Endothelial cell of umbilical vein (primary cell): Measurements from ENCODE around the gene GJA1. TPM values are rescaled to one million over a fixed set of nuclear protein-coding genes. Genes with fewer than 3 reads are reported as not detected.

Experiments
- BruUV-seq: library from RNA; stranded (reverse); fragments of 400-500 nt; replicated peaks from 2 replicates; lab custom pipeline; 2021; lab: Mats Ljungman, UMichigan
- CTCF ChIA-PET: fragments of 300-600, 350-600 bp; sonication (Branson Sonifier 250); formaldehyde crosslinking; loops from one replicate; lab custom pipeline; 2021; ENCODE audit warnings: antibody characterized with exemption, inconsistent platforms; lab: Charles Lee
- POLR2A ChIA-PET: fragments of 300-600, 350-600 bp; sonication (Branson Sonifier 250); formaldehyde crosslinking; loops from one replicate; lab custom pipeline; 2021; ENCODE audit warnings: antibody characterized with exemption, inconsistent platforms; lab: Charles Lee
- DNase-seq: peaks from one replicate; pipeline ENCODE4 v3.0.0-alpha.2; 2011; ENCODE audit warnings: low read depth, low spot score
- FAIRE-seq: peaks from 2 replicates; lab custom pipeline; 2011; peaks lifted over from hg19 to GRCh38; lab: Jason Lieb, UNC
- H2AFZ ChIP-seq: 2 replicates; pipeline ENCODE4 v1.6.0; 2012; ENCODE audit warnings: low read depth, low read length, control low read depth, inconsistent platforms
- H3K27ac ChIP-seq: 2 replicates; pipeline ENCODE4 v1.5.1; 2011; ENCODE audit warnings: low read depth, mild to moderate bottlenecking, control low read depth, low read length, moderate library complexity; ENCODE audit not compliant: insufficient read depth
- H3K27me3 ChIP-seq, 2 experiments: 2 replicates each; pipeline versions ENCODE4 v1.6.0 to v1.6.1; 2011; ENCODE audit warnings: low read length in 2 of 2, mixed read lengths in 1 of 2; ENCODE audit not compliant: control insufficient read depth in 2 of 2, insufficient read depth in 2 of 2
- H3K36me3 ChIP-seq, 2 experiments: 2 replicates in 1 of 2; 3 replicates in 1 of 2; pipeline ENCODE4 v1.5.1; 2011; ENCODE audit warnings: low read length in 2 of 2, mild to moderate bottlenecking in 1 of 2, moderate library complexity in 1 of 2; ENCODE audit not compliant: control insufficient read depth in 2 of 2, insufficient read depth in 2 of 2; ENCODE audit errors: extremely low read depth in 1 of 2
- H3K4me1 ChIP-seq: 3 replicates; pipeline ENCODE4 v1.5.1; 2011; ENCODE audit warnings: mild to moderate bottlenecking, low read length; ENCODE audit not compliant: control insufficient read depth, insufficient read depth; ENCODE audit errors: extremely low read depth
- H3K4me2 ChIP-seq: 2 replicates; pipeline ENCODE4 v1.6.1; 2011; ENCODE audit warnings: low read length, control low read depth, mixed read lengths; ENCODE audit not compliant: insufficient read depth
- H3K4me3 ChIP-seq, 3 experiments: fragments of 200-600 bp in 1 of 3; sonication (generic), shearing (Covaris generic) in 1 of 3; replicated peaks in 1 of 3; 2 replicates each; pipeline ENCODE4 v1.5.1; 2011 to 2016; ENCODE audit warnings: control low read depth in 3 of 3, low read length in 3 of 3, mild to moderate bottlenecking in 2 of 3, inconsistent platforms in 1 of 3, low read depth in 1 of 3, moderate library complexity in 1 of 3; ENCODE audit not compliant: insufficient read depth in 1 of 3
- H3K79me2 ChIP-seq: 2 replicates; pipeline ENCODE4 v1.6.0; 2012; ENCODE audit warnings: low read length, inconsistent platforms; ENCODE audit not compliant: control insufficient read depth, insufficient read depth
- H3K9ac ChIP-seq: replicated peaks from 2 replicates; pipeline ENCODE3; 2011; ENCODE audit warnings: low read length, control low read depth; ENCODE audit not compliant: insufficient read depth; ENCODE audit errors: extremely low read depth
- H3K9me1 ChIP-seq: replicated peaks from 3 replicates; pipeline ENCODE4 v1.6.0; 2011; ENCODE audit warnings: mild to moderate bottlenecking, low read length; ENCODE audit not compliant: control insufficient read depth, insufficient read depth; ENCODE audit errors: extremely low read depth
- H3K9me3 ChIP-seq: replicated peaks from 2 replicates; pipeline ENCODE4 v1.5.1; 2012; ENCODE audit warnings: low read length, inconsistent platforms; ENCODE audit not compliant: control insufficient read depth, insufficient read depth
- H4K20me1 ChIP-seq: replicated peaks from 2 replicates; pipeline ENCODE3; 2011; ENCODE audit warnings: mild to moderate bottlenecking, low read length; ENCODE audit not compliant: control insufficient read depth, insufficient read depth; ENCODE audit errors: extremely low read depth
- EZH2 ChIP-seq: IDR thresholded peaks from 2 replicates; pipeline ENCODE4 v1.6.1; 2012; ENCODE audit warnings: borderline replicate concordance, low read depth, mild to moderate bottlenecking, moderate library complexity, low read length, inconsistent platforms; ENCODE audit not compliant: severe bottlenecking
- FOS ChIP-seq: IDR thresholded peaks from 2 replicates; pipeline ENCODE4 v1.6.1; 2011; ENCODE audit warnings: mild to moderate bottlenecking, low read length, moderate library complexity, borderline replicate concordance; ENCODE audit not compliant: insufficient read depth
- GATA2 ChIP-seq: IDR thresholded peaks from 2 replicates; pipeline ENCODE4 v1.7.0; 2011; ENCODE audit warnings: low read depth, mild to moderate bottlenecking, moderate library complexity, mixed read lengths, low read length; ENCODE audit not compliant: insufficient read length, insufficient read depth
- JUN ChIP-seq: IDR thresholded peaks from 2 replicates; pipeline ENCODE4 v1.6.1; 2011; ENCODE audit warnings: borderline replicate concordance, low read depth; ENCODE audit not compliant: insufficient read length, insufficient read depth
- POLR2A ChIP-seq: IDR thresholded peaks from 2 replicates; pipeline ENCODE4 v1.6.1; 2012; ENCODE audit warnings: low read depth, mild to moderate bottlenecking, control low read depth, low read length
- dilution Hi-C: fragments of 300-500 bp; cut with MboI; formaldehyde crosslinking; loops from one replicate; pipeline ENCODE4 v1.15.0; 2019; ENCODE audit warnings: low sequenced_read_pairs; ENCODE audit not compliant: extremely low pct_ligation_motif_present
- intact Hi-C: fragments of 100-400 bp; cut with micrococcal nuclease; formaldehyde crosslinking; loops from one replicate; pipeline ENCODE4 v1.10.0; 2022
- polyA plus RNA-seq, 4 experiments: library from polyadenylated mRNA; depleted of rRNA in 3 of 4; stranded (reverse) in 3 of 4; unstranded in 1 of 4; fragments of >200 nt; gene quantifications; 2 replicates each; pipeline versions ENCODE4 v1.2.1 to v1.2.3, GENCODE V29; 2011 to 2012; ENCODE audit warnings: missing spikeins in 1 of 4
- total RNA-seq: library from RNA; stranded (reverse); gene quantifications from 2 replicates; pipeline ENCODE4 v1.2.3, GENCODE V29; 2021
- TF ChIP-seq, protein P1 (sequence below), 2 donors: IDR thresholded peaks; 1 replicate in 1 of 2; 2 replicates in 1 of 2; pipeline ENCODE4 v1.5.1; 2011; ENCODE audit warnings: low read length in 2 of 2, mild to moderate bottlenecking in 2 of 2, moderate library complexity in 2 of 2, control low read depth in 1 of 2, inconsistent platforms in 1 of 2, low read depth in 1 of 2; ENCODE audit not compliant: insufficient read depth in 1 of 2; ENCODE audit errors: extremely low read depth in 1 of 2
- TF ChIP-seq, protein P2 (sequence below): IDR thresholded peaks from 2 replicates; pipeline ENCODE4 v1.6.1; 2011; ENCODE audit not compliant: insufficient read depth, insufficient read length

The GJA1 gene
- total and polyA plus RNA-seq, 2 donors (not counting 3 experiments of a cell fraction or from before 2014, with no cell fraction given) = 185 to 235 TPM

DNA sequence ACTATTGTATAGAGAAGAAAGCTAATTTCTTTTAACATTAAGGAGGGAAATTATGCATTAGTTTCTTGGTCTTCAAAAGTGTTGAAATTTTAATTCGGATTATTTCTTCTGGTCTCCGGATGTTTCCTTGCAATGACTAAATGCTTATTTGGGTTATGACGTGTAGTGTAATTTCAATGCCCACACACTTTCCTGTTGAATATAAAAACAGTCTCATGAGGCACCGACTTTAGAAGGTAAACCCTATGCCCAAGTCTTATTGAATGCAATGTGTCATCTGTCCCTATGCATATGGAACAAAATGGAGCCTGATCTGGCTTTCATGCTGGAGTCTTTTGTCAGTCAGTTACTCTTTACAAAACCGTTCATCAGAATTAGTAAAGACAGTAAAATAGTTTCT lies 17.7 kb downstream of the GJA1 start:
- no TSS peak for BruUV-seq
- POLR2A ChIA-PET = interaction anchor here (0.7 kb wide), 1 partner anchor 18 kb away, joined by 3 read pairs; the partner anchor contains the start of gene GJA1
- Histone ChIP-seq H3K27me3 (no peaks in the 10 kb centered on the region), H3K4me1 (peaks cover 9% of the 10 kb centered on the region), H3K9me1 (no peaks in the 10 kb centered on the region), H3K36me3 (peaks cover 0 to 4% of the 10 kb centered on the region in 2 experiments), H3K4me3 (no peak overlapping the region), H3K27ac (no peak overlapping the region), H2AFZ (no peak overlapping the region), H3K4me2 (no peak overlapping the region), H3K79me2 (peaks cover 13% of the 10 kb centered on the region), H3K9ac (no peak overlapping the region), H4K20me1 (no peaks in the 10 kb centered on the region), H3K9me3 (no peaks in the 10 kb centered on the region)
- TF ChIP-seq JUN (peak; percentile 21), POLR2A (no peak), FOS (peak; percentile 48), EZH2 (no peak), GATA2 (no peak)
- TF ChIP-seq, protein P1, sequence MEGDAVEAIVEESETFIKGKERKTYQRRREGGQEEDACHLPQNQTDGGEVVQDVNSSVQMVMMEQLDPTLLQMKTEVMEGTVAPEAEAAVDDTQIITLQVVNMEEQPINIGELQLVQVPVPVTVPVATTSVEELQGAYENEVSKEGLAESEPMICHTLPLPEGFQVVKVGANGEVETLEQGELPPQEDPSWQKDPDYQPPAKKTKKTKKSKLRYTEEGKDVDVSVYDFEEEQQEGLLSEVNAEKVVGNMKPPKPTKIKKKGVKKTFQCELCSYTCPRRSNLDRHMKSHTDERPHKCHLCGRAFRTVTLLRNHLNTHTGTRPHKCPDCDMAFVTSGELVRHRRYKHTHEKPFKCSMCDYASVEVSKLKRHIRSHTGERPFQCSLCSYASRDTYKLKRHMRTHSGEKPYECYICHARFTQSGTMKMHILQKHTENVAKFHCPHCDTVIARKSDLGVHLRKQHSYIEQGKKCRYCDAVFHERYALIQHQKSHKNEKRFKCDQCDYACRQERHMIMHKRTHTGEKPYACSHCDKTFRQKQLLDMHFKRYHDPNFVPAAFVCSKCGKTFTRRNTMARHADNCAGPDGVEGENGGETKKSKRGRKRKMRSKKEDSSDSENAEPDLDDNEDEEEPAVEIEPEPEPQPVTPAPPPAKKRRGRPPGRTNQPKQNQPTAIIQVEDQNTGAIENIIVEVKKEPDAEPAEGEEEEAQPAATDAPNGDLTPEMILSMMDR (IDR thresholded peaks at IDR 0.05; ENCODE audit: extremely low read depth in 1 of 2, insufficient read depth in 1 of 2, low read depth in 1 of 2, low read length in 2 of 2) = no peak
- TF ChIP-seq, protein P2, sequence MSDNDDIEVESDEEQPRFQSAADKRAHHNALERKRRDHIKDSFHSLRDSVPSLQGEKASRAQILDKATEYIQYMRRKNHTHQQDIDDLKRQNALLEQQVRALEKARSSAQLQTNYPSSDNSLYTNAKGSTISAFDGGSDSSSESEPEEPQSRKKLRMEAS = no peak
- FAIRE-seq (no peak), DNase-seq (peak; percentile 72)
- intact Hi-C loops = loop anchor here (2.0 kb wide), 1 partner anchor 62 kb away; no protein-coding TSS in a partner anchor
- dilution Hi-C loops = no loop called here
- CTCF ChIA-PET = interaction anchor here (0.7 to 2.8 kb wide), 4 partner anchors 9 to 396 kb away, joined by 3 to 8 read pairs (median 4); no protein-coding TSS in a partner anchor
